Fibroblast of peridontal ligament (primary cell): Measurements from ENCODE around the gene NGLY1.

ENCODE experiments used
- DNase-seq: peaks from one replicate; pipeline ENCODE4 v3.0.0-alpha.2; 2010; ENCODE audit errors: extremely low read depth

NGLY1 gene

DNA sequence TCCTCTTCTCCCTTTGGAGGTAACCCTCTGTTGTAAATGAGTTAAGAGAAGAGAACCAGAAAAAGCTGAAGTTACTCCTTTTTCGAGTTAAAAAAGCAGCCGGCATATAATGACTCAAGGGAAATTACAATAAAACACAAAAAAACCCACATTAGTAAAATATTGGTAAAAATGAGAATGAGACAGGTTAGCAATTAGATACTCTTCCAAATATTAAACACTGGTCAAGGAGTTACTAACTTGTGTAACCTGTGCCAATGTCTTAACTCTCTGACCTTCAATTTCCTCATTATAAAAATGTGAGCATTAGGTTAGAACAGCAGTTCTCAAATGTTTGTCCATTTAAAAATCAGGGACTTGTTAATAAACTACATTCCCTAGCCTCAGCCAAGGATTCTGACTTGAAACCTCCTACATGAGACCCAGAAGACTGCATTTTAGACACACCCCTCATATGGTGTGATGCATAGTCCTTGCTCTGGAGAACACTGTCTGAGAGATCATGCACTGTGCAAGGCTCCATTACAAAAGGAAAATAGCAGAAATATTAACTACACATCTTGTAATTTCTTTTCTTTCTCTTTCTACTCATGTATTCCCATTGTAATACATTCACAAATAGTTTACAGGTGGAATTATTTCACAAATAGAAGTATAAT, 75.8 kb downstream of the NGLY1 start:
- no peak for DNase-seq

DNA sequence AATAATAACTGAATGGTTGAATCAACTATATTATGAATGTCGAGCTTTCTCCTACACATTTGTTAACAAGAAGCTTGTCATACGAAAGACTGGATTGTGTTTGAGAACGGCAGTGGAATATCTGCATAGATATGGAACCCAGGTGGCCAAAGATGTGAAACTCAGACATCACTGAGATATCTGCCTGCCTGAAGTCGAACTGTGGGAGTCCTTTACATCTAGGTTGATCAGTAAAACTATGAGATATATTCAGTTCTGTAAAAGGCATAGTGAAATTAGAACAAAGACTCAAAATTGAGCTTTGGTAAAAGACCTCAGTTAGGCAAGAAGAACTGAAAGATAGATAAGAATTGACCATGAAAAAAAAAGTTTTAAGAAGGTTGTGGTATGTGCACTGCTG, 77.0 kb downstream of the NGLY1 start:
- no peak for DNase-seq

DNA sequence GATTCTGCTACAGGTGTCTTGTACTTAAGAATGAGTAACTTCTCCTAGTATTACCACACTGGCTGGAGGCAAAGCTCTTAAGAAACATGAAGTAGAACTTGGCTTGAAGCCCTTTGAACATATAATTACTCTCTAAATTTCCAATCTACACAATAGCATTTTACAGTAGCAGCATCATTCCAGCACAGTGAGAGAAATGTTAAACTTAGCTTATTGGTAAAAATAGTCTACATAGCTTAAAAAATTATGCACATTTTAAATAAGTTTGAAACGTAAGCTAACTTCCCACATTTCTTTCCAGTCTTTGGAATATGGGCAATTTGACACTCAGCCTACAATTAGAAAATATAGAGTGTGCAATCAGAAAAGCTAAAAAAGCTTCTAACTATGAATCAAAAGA, 85.7 kb downstream of the NGLY1 start:
- no peak for DNase-seq

DNA sequence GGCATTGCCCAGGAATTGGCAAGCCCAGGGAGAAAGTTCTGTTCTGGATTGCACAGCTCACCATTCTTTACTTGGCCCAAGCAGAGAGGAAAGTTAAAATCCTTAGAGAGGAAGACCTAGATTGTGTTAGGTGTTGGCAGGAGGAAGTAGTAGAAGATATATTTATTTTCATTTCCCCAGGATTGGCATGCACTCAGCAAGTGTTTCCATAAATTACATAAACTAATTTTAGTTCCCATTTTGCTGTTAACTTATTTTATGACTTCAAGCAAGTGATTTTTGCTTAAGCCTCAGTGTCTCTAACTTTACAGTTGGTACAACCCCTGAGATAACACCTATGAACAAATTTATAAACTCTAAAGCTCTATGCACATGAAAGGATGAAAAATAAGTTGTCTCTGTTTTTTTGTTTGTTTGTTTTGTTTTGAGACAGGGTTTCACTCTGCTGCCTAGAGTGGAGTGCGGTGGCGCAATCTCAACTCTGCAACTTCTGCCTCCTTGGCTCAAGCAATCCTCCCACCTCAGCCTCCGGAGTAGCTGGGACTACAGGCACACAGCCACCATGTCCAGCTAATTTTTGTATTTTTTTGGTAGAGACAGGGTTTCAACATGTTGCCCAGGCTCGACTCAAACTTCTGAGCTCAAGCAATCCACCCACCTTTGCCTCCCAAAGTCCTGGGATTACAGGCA, 87.4 kb downstream of the NGLY1 start:
- no peak for DNase-seq

DNA sequence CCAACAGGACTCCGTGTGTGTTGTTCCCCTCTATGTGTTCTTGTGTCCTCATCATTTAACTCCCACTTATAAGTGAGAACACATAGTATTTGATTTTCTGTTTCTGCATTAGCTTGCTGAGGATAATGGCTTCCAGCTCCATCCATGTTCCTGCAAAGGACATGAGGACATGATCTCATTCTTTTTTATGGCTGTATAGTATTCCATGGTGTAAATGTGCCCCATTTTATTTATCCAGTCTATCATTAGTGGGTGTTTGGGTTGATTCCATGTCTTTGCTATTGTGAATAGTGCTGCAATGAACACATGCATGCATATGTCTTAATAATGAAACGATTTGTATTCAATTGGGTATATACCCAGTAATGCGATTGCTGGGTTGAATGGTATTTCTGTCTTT, 90.0 kb downstream of the NGLY1 start:
- no peak for DNase-seq

DNA sequence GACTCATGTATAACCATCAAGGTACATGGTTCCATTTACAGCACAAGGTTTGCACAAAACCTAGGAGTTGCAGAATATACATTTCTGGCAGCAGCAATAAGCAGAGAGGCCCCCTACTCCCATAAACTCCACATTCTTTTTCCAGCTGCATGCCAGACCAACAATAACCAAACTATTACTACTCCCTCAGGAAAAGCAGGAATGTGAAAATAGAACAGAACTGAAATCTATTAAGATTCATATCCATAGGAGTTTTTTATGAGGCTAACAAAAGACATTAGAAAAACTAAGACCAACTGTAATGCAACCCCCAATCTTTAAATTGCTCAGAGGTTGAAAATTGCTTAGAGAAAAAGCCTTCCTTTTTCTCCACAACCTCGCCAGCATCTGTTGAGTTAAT, 90.9 kb downstream of the NGLY1 start:
- DNase-seq: no peak

DNA sequence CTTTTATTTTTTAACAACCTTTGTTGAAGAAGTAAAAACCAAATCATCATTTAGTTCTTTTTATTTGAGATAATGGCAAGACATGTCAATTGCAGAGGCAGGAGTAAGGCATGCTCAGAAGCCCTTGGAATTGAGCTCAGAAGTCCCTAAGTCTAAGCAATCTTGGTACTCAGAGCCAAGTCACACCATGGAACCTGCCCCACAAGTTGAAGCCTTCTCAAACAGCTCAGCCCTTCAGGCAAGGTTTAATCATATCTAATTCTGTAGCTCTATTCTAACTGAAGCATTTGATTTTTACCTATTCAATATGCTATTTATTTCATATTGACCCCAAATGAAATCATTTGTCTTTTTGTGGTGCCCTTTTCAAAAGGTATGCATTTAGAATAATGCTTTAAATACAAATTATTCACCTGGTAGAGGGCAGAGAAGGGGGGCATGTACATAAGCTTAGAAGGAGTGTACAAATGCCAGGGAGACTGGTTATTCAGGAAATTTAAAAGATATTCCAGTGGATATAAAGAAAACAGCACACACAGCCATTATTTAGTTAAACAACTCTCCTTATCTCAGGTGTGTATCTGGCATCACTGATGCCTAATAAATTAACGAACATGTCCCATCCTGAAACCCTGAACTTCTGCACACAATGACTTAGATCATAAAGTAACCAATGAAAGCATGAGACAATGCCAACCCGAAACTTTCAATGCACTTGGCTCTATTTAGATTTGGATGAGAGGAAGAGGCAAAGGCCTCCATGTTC, 92.3 kb downstream of the NGLY1 start:
- no peak for DNase-seq

DNA sequence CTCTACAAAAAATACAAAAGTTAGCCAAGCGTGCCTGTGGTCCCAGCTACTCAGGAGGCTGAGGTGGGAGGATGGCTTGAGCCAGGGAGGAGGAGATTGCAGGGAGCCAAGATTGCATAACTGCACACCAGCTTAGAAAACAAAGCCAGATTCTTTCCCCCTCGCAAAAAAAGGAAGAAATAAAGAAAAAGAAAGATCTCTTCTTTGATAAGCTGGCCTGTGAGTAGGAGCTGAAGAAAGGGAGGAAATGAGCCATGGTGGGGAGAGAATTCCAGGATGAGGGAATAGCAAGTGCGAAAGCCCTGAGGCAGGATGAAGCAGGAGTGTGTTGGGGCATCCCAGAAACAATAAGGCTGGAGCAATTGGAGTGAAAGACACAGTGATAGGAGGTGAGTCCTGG, 94.0 kb downstream of the NGLY1 start:
- DNase-seq: no peak

DNA sequence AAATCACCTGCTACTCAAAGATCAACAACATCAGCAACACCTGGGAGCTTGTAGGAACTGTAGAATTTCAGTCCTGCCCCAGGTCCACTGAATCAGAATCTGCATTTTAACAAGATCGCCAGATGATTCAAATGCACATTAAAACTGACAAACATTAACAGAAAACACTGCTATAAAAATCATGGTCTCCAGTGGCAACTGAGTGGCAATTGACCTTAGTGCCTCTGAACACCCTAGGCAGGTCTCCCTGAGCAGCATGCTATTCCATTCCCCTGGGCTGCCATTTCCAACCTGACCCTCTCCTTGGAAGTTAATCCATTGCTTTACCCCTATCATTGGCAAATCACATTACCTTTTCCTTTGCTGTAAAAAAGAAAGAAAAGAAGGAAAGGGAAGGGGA, 95.5 kb downstream of the NGLY1 start:
- no peak for DNase-seq

DNA sequence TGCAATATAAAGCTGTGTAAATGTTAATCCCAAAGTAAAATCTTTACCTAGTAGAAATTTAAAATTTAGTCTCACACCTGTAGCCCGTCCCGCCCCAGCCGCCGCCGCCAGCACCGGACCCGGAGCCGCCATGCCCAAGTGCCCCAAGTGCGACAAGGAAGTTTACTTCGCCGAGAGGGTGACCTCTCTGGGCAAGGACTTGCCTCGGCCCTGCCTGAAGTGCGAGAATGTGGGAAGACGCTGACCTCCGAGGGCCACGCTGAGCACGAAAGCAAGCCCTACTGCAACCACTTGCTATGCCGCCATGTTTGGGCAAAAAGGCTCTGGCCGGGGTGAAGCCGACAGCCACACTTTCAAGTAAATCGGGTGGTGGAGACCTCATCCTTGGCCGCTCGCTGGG, 96.5 kb downstream of the NGLY1 start:
- DNase-seq: no peak

DNA sequence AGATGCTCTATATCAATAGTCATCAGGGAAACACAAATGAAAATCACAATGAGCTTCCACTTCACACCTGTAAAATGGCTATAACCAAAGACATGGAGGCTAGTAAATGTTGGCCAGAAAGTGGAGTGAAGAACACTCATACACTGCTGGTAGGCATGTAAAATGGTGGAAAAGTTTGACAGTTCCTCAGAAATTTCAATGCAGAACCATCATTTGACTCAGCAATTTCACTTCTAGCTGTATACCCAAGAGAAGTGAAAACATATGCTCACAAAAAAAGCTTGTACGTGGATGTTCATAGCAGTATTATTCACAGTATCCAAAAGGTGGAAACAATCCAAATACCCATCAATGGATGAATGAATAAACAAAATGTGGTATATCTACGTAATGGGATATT, 99.4 kb downstream of the NGLY1 start:
- DNase-seq: no peak

DNA sequence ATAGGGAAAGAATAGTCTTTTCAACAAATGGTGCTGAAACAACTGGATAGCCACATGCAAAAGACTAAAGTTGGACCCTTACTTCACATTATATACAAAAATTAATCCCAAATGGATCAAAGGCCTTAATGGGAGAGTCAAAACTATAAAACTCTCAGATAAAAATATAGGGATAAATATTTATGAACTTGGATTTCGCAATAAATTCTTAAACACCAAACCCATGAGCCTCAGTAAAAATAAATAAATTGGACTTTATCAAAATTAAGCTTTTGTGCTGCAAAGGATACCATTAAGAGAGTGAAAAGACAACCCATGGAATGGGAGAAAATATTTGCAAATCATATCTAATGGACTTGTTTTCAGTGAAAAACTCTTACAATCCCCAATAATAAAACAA, 99.8 kb downstream of the NGLY1 start:
- DNase-seq: no peak

DNA sequence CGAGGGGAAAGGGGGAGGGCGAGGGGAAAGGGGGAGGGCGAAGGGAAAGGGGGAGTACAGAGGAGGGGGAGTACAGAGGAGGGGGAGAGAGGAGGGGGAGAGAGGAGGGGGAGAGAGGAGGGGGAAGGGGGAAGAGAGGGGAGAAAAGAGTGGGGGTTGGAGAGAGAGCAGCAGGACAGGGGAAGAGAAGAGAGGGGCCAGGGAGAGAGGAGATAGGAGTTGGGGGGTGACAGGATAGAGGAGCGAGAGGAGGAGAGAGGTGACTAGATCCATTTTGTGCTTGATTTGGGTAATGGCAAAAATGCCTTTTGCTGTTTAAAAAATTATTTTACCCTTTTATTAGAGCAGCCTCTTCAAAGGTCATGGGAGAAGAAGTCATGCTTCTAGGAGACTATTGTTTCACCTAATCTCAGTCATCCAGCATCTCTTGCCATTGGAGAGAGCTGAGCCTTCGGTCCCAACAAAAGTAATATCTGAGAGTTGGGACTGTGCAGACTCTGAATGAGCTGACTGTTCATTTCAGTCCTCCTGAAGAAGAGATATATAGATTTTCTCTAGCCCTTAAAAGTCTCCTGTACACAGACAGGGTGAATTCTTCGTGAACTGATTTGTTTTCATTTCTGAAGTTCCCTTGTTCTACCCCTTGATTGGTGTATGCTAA, 103.5 kb downstream of the NGLY1 start:
- DNase-seq: no peak

DNA sequence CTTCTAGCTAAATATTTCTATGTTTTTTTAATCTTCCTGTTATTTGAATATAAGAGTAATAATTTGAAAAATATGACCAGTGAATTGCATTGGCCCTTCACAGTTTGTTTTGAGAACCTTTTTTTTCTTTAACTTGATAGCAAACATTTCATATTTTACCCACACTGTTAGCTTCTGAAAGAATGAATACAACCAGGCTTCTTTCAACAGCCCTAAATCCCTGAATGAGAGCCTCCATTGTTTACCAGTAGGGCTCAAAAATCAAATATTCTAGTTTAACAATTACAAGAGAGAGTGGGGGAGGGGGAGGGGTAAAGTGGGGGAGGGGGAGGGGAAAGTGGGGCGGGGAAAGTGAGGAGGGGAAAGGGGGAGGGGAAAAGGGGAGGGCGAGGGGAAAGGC, 104.1 kb downstream of the NGLY1 start:
- DNase-seq: no peak

DNA sequence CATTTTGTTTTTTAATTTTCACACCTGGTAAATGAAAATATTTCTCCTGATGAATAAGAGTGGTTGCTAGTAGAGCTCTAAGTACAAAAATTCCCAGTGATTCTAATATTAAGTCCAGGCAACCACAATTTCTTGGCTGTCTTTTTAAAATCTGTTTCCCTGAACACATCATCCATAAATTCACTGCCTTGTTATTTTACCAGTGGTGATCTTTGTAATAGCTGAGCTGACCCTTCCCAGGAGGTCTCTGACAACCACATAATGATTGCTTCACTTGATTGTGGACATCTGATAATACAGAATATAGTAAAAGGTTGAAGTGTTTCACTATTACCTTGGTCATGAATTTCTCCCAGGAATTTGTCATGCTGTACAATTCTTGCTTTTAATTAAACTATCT, 104.7 kb downstream of the NGLY1 start:
- no peak for DNase-seq

DNA sequence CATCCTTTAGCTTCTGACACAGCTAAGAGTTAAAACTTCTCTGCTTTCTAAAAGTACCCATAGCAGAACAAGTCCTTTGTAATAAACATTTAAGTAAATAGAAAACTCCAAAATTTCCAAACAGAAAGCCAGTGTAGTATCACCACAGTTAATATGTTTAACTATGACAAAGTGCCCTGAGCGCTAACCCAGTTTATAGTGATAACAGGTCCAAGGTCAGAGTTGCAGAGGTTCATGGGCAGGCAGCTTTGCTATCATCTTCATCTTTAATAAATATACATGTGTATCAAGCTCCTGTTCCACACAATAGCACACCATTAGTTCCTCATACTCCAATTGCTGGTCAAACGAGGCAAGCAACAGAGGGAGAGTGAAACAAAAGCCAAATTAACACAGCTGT, 106.1 kb downstream of the NGLY1 start:
- DNase-seq: no peak

DNA sequence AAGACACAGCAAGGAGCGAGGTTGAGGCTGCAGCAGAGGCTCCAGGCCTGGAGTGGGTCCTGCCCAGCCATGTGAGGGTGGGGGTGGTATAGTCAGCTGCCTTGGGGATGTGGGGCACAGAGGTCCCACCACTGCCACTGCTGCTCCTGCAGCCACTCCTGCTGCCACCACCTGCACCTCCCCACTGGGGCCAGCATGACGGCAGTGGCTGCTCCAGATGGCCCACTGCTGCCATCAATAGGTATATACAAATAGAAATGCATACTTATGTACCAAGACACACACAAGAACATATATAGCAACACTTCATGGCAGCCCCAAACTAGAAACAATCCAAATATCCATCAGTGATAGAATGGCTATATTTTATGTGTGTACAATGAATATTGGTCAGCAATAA, 108.6 kb downstream of the NGLY1 start:
- DNase-seq: no peak

DNA sequence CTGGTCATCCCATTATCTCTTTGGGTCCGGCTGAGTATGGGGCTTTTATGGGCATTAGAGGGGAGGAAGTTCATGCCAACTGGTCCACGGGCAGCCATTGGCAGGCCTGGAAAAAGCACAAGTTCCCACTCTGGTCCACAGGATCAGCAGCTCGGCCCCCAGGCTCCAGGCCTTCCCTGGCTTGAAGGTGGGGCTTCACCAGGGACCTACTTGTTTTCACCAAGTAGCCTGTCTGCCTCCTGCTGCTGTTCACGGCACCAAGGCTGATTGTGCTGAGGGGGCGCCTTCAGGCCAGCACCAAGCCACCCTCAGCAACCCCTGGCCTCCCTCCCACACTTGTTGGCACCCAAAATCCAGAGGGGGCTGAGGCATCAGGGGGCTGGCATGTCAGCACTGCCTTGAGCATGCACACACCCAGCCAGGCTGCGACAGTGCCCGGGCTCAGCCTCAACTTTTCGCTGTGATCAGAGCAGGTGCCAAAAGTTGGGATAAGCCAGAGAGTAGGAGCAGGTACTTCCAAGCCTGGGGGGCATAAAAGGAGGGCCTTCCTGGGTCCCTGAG, 109.4 kb downstream of the NGLY1 start:
- no peak for DNase-seq
